ENCODE data around the gene NPAS3.

NPAS3 gene

DNA sequence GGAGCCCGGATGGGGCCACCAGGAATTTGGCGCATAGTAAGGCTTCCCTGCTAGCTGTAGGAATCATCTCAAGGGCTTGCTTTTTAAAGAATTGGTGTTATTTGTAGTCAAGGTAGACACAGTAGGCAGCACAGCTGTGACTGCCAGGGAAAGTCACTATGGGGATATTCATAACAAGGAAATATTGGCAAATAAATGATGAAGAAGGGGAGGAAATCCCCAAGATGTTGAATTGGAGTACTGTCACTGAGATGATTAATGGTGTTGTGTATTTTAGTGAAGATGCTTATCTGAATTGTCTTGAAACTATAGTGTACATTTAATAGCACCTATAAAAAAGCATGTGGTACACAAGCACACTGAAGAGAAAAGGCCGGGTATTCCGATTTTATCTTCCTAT lies 118.9 kb downstream of the NPAS3 start:
- TF ChIP-seq, protein P1, sequence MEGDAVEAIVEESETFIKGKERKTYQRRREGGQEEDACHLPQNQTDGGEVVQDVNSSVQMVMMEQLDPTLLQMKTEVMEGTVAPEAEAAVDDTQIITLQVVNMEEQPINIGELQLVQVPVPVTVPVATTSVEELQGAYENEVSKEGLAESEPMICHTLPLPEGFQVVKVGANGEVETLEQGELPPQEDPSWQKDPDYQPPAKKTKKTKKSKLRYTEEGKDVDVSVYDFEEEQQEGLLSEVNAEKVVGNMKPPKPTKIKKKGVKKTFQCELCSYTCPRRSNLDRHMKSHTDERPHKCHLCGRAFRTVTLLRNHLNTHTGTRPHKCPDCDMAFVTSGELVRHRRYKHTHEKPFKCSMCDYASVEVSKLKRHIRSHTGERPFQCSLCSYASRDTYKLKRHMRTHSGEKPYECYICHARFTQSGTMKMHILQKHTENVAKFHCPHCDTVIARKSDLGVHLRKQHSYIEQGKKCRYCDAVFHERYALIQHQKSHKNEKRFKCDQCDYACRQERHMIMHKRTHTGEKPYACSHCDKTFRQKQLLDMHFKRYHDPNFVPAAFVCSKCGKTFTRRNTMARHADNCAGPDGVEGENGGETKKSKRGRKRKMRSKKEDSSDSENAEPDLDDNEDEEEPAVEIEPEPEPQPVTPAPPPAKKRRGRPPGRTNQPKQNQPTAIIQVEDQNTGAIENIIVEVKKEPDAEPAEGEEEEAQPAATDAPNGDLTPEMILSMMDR (IDR thresholded peaks at IDR 0.05; ENCODE audit: low read depth, low read length) = no peak
- H3K4me3 ChIP-seq (ENCODE audit: low read depth, low read length) = no peak overlapping the region

DNA sequence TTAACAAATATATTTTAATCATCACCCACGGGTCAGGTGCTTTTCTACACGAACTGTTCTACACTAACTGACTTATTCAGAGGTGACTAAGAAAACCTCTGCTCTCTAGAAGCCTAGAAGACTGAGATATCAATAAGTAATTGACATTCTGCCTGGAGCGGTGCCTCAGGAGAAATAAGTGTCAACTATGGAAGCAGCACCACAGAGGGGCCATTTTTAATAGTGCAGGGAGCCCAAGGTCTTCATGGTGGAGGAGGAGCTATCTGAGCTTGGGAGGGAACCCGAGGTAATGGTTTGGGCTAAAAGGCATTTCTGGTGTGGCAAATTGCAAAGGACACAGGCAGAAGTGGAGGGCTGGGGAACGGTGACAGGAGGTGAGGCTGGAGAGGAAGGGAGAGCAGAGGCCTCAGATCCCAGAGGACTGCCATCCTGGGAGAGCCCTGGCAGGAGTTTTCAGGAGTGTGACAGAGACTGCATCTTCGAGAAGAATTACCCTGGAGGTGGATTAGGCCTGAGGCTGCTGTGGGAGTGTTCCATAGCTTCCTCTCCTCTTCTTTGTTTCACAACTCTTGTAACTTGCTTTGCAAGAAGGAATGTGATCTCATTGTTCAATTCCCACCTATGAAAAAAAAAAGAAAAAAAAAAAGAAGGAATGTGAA lies 123.1 kb downstream of the NPAS3 start:
- H3K4me3 ChIP-seq (ENCODE audit: low read depth, low read length) = no peak overlapping the region
- TF ChIP-seq, protein P1 (IDR thresholded peaks at IDR 0.05; ENCODE audit: low read depth, low read length) = no peak

DNA sequence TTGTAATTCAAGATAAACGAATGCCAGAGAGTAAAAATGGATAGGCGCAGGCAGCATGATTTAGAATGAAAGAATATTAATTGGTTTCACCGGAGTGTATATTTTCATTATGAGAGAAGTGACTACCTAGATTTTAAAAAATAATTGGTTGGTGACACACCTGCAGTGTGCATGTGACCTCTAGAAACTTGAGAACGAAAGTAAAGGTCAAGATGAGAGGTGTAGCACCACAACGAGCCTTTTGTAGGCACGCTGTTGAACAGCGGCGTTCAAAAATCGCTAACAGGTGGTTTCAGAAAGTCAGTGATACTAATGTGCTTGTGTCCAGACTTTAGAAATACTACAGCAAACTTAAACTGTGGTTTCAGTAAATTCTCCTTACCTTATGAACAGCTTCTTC lies 123.8 kb downstream of the NPAS3 start:
- no peak overlapping the region for H3K4me3 ChIP-seq (ENCODE audit: low read depth, low read length)
- TF ChIP-seq, protein P1 (IDR thresholded peaks at IDR 0.05; ENCODE audit: low read depth, low read length) = no peak

DNA sequence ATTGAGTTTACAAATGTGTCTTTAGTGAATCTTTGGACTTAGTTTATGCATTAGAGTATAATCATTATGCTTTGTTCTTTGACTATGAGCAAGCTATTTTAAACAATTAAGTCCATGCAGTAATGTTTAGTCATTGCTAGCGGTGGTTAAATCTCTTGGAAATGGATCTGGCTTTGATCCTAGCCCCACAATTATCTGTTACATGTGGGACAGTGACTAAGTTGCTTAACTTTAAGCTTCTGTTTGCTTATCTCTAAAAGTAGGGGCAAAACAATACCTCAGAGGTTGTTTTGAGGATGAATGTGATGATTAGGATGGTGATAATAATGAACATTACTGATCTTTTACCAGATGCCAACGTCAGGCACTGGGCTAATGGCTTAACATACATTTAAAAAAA lies 124.2 kb downstream of the NPAS3 start:
- TF ChIP-seq, protein P1 (IDR thresholded peaks at IDR 0.05; ENCODE audit: low read depth, low read length) = no peak
- no peak overlapping the region for H3K4me3 ChIP-seq (ENCODE audit: low read depth, low read length)

DNA sequence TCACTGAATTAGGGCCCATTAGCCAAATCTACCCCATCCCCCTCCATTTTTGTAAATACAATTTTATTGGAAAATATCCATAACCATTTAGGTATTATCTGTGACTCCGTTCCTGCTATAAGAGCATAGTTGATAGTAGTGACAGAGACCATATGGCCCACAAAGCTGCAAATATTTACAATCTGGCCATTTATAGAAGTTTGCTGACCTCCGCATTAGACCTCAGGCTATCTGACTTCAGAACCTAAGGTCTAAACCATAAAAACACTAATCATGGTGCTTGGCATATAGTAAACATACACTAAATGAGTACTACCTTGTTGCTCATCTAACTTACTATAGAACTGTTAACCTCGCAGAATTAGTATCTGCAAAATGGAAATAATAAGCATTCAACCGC lies 124.8 kb downstream of the NPAS3 start:
- TF ChIP-seq, protein P1 (IDR thresholded peaks at IDR 0.05; ENCODE audit: low read depth, low read length) = no peak
- no peak overlapping the region for H3K4me3 ChIP-seq (ENCODE audit: low read depth, low read length)

DNA sequence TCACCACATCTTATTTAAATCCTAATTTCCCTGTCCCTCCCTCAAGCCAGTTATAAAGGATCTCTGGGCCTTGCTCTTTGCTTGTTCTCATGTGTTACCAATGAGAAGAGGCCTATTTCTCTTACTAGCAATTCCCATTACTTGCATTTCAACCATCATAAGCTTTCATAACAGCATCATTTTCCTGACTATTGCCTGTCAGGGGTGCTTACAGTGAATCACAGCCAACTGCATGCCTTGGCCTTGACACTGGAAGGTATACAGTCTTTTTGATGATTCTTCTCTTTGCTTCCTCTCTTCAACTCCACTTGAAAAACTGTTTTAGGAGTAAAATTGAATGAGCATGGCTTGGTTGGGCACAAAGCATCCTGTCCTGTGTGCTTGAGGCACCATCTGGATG lies 127.0 kb downstream of the NPAS3 start:
- TF ChIP-seq, protein P1 (IDR thresholded peaks at IDR 0.05; ENCODE audit: low read depth, low read length) = no peak
- H3K4me3 ChIP-seq (ENCODE audit: low read depth, low read length) = no peak overlapping the region

DNA sequence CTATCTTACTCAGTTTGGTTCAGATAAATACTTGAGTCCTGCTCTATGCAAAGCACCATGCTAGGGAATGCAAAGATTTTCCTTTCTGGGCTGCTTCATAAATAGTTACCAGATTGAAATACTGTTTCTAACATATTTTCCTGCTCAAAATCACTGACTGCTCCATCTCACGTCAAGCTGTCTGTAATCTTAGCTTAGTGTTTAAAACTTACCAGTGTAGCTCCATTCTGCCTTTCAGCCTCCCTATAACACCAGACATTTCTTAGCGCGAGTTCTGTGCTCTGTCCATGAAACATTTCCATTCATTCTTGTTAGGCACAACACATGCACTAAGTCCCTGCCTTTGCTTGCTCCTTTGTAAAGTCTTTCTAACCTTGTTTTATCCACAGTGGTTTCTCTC lies 129.4 kb downstream of the NPAS3 start:
- TF ChIP-seq, protein P1 (IDR thresholded peaks at IDR 0.05; ENCODE audit: low read depth, low read length) = no peak
- H3K4me3 ChIP-seq (ENCODE audit: low read depth, low read length) = no peak overlapping the region

All from WI38 (cell line).